Panc1 (cell line): ENCODE data around the gene ERGIC1.

Experiments used
- CTCF ChIP-seq: fragments of 450-650 bp; IDR thresholded peaks from 2 replicates; pipeline ENCODE4 v1.5.1; 2017; ENCODE audit warnings: mild to moderate bottlenecking
- REST ChIP-seq, 2 experiments: IDR thresholded peaks; 2 replicates each; pipeline ENCODE4 v1.6.1; 2011 to 2012; ENCODE audit warnings: low read depth in 2 of 2, control low read depth in 1 of 2, low read length in 1 of 2, mild to moderate bottlenecking in 1 of 2, moderate library complexity in 1 of 2; ENCODE audit not compliant: insufficient read depth in 1 of 2

GRCh38 chr5:172940268-172941066, 106.4 kb downstream of the ERGIC1 start:
- TF ChIP-seq CTCF (no peak), REST (IDR thresholded peaks at IDR 0.05; ENCODE audit: insufficient read depth in 1 of 2, low read depth in 2 of 2, low read length in 1 of 2) (no peak)
